HG03280 (cell line): Measurements from ENCODE around the gene HOXB5.

Source experiments
- ATAC-seq: cut with Tn5 transposase; IDR thresholded peaks from one replicate; pipeline ENCODE4 v1.9.1; 2021; ENCODE audit warnings: mild to moderate bottlenecking, moderate library complexity; ENCODE audit not compliant: unreplicated experiment

Gene HOXB5

DNA sequence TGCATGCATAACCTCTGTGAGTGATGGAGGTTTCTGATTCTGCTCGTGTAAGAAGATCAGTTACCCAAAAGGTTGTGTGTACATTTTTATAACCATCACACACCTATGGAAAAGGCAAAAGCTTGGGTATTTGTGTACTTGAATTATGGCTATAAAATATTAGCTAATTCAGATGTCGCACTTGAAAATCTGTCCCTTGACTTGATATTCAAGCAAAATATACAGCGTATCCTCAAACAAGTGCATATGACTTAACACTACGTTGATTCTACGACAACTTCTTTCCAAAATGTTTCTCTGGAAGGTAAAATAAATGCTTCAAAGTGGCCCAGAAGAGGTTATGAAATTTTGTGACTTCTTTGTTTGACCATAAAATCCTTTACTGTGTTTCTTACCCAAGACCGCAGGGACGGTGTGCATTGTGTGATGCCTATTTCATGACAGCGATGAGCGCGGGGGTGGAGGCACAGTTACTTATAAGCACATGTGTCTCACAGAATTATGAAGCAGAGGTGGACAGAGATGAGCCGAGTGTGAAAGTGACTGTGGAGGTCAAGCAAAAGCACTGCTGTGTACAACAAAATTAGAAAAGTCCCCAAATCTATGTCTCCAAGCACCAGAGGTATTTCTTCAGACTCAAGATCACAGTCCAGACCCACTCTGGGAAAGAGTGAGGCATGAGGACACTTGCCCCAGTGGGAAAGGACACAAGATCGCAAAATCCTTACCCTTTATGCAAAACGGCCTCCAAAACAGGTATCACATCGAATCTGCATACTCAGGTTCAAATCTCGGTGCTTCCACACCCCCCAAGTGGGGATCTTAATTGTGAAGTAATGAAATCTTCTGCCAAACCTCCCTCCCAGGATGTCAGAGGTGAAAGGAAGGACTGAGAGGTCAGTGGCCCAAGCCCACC lies 36.7 kb upstream of the HOXB5 start:
- no peak for ATAC-seq

GRCh38 chr17:48629411-48629759 lies 35.8 kb upstream of the HOXB5 start:
- ATAC-seq = no peak

DNA sequence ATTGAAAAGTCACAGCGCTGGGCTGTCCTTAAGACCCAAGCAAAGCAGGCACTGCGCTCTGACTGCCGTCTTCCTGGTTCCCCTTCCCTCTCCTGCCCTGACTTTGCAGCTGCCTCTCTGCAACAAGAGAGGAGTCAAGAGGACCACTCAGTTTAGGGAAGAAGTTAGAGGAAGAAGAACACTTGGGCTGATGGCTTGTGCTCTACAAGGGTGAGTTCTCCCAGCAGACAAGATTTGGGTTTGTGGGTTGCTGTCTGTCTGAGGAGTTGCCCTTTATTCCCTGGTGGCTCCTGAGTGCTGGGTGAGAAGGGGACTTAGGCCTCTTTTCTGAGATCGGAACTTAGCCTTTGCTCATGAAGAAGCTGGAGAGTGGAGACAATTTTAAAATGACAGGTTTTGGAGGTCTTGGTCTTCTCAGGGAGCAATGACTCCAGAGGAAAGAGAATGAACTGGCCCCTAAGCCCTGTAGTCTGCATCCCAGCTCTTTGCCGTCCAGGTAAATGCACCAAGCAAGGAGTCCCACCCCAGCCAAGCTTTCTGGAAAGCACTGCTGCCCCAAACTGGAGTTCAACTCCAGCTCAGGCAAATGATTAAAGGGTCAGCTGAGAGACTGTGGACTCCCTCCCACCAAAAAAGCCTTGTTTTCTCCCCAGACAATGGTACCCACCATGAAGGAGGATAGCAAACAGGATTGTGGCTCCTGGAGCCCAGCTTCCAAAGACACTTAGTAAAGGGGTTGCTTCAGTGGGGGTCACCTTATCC lies 35.3 kb upstream of the HOXB5 start:
- no peak for ATAC-seq

DNA sequence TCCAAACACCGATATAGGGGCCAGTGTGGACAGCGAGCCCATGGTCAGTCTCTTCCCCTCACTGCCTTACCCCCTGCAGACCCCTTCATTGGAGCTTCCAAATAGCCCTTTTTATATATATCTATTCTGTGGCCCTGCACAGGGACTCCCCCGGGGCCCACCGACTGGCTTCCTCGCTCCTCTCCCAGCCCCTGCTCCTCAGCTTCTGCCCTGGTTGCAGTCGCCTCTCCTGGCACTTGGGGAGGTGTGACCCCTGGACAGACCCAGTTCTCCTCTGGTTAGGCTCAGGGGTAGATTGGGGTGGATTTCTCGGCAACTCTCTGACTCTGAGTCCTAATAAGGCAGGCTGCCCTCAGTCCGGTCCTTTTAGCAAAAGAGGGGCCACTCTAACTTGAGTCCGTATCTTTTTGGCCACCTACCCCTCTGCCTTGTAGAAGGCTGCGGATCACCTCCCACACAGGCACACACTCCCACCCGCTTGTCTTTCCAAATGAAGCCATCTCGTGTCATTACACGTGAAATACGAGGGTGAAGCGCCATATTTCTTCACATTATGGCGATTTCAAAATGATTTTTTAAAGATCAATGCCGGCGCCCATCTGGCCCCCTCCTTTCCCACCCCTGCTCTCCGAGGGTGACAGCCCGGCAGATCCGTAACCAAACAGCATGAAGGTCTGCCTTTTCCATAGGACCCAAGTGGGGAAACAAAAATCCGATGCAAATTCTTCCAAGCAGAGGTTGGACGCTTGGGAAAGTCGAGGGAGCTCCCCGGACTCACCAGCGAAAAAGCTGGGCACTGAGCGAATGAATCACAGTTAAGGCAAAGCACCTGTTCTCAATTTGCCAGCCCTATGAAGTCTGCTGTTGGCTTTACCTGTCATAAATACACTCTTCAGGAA lies 34.3 kb upstream of the HOXB5 start:
- ATAC-seq = no peak

DNA sequence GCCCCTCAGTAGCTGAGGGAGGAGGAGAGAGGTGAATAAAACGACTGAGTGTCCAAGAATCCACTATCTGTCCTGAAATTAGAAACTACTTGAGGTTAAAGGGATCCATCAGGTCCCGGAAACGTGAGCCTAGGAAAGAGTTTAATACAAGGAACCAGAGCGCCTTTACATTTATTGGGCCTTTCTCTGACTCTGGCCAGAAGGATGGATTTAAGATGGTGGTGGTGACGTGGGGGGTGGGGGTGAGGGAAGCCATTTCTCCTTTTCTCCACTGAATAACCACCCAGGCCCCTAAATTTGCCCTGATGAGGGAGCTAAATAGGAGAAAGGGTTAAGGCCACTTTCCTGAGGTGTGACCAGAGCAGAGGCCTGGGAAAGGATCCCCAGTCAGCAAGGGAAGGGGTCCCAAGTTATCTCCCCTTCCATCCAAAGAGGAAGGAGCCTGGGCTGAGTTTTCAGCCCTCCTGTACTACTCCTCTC lies 33.6 kb upstream of the HOXB5 start:
- no peak for ATAC-seq

- ATAC-seq = no peak
Observed at GRCh38 chr17:48626245-48627117, 32.9 kb upstream of the HOXB5 start, which contains the start of gene HOXB9. Gene HOXB9, minus strand, starts transcription at chr17:48626358. Its CDS starts 89 bp downstream, at chr17:48626269.

DNA sequence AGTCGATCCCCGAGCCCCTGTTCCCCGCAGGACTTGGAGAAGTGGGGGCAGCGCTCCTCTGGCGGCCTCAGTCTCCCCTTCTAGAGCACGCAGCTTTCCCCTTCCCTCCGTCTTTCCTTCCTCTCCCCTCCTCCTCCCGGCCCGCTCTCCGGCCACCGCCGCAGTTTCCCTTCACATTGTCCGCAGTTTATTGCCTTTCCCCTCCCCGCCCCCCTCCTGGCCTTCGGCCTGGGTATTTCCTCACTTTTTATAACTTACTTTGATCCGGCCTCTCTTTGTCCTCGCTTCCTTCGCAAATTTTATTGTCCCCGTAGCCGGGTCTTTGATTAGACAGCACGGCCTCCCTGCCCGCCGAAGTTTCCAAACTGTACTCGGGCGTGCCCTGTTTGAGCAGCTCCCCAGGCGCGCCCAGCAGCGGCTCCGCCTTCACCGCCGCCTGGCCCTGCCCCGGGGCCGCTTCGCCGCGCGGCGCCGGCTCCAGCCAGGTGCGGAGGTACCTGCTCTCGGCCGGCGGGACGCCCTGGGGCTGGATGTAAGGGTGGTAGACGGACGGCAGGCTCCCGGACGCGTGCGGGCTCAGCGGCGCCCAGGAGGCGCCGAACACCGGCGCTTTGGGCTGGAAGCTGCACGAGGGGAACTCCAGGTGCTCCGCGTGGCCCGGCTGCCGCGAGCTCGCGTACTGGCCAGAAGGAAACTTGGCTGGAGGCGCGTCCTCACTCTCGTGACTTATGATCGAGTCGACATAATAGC lies 32.1 kb upstream of the HOXB5 start:
- ATAC-seq = no peak

DNA sequence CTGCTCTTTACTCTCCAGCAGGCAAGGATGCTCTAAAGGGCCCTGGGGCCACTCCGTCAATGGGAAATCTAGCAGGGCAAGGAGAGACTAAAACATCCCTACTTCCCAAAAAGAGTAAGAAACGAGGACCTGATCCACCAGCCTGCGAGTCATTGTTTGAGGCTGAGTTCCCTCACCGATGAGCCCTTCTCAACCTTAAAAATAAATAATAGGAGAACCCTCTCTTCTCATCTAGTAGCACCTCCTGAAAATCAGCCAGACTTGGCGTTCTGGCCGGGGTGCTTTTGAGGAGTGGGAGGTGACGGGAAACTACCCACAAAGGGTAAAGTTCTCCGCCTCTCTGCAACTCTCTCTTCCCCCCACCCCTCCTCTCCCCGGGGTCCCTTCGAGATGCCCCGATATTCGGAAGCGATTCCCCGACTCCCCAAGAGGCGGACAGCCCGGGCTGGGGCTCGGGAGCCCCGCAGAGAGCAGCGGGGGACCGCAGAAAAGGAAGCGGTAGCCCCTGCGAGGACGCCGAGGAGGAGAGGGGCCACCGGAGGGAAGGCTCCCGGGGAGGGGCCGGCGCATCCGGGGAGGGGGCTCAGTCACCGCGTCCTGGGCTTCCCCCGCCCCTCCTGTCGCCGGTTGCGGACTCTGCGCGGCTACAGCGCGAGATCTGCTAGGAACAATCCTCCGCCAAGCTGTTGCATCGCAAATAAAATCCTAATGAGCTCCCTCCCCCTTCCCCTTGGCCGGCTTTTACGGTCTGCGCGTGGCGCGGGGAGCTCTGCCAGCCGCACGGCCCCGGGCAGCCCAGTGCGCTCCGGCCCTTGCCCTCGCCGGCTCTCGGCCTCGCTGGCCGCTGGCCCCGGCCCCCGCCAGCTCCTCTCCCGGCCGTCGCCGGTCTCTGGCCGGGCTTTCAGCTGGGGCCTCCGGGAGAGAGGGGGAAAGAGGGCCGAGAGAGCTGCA lies 31.2 kb upstream of the HOXB5 start:
- ATAC-seq = no peak

GRCh38 chr17:48624118-48624517 lies 30.5 kb upstream of the HOXB5 start:
- ATAC-seq = no peak

DNA sequence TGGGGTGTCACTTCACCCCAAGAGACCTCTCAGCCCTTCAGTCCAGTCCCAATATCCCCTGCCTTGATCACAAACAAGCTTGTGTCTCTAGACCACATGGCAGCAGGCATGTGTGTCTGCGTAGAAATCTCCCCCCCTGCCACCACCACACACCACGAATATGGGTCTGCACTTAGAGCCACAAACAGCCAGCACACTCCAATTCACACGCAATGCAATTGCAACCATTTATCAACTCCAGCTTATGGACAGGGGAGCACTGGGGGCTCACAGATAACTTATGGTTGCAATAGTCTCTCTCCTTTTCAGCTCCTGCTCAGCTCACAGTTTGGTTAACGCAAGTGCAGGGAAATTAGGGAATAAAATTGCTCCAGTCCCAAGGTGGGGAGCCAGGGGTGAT lies 30.0 kb upstream of the HOXB5 start:
- ATAC-seq = no peak

GRCh38 chr17:48622857-48623256 lies 29.3 kb upstream of the HOXB5 start:
- no peak for ATAC-seq

- ATAC-seq = no peak
Observed at GRCh38 chr17:48621410-48622392, 28.1 kb upstream of the HOXB5 start.

- no peak for ATAC-seq
Observed at GRCh38 chr17:48620461-48621139, 27.0 kb upstream of the HOXB5 start.

GRCh38 chr17:48619826-48620449 lies 26.4 kb upstream of the HOXB5 start:
- ATAC-seq = no peak

GRCh38 chr17:48618256-48618896 lies 24.8 kb upstream of the HOXB5 start:
- no peak for ATAC-seq
